Keratinocyte (primary cell): Measurements from ENCODE around the gene CPNE9.

ENCODE experiments used
- EZH2 ChIP-seq: IDR thresholded peaks from one replicate; pipeline ENCODE4 v1.6.1; 2012; ENCODE audit warnings: inconsistent platforms, mild to moderate bottlenecking, low read length, moderate library complexity
- TF ChIP-seq, protein P1 (sequence below), 3 experiments: IDR thresholded peaks in 1 of 3; conservative IDR thresholded peaks in 1 of 3; optimal IDR thresholded peaks in 1 of 3; 2 replicates in 2 of 3; 3 replicates in 1 of 3; pipeline versions ENCODE3 to v1.5.1; 2011; ENCODE audit warnings: low read length in 3 of 3, mild to moderate bottlenecking in 3 of 3, moderate library complexity in 2 of 3, control low read depth in 1 of 3, inconsistent platforms in 1 of 3; ENCODE audit not compliant: insufficient read depth in 2 of 3; ENCODE audit errors: extremely low read depth in 1 of 3

DNA sequence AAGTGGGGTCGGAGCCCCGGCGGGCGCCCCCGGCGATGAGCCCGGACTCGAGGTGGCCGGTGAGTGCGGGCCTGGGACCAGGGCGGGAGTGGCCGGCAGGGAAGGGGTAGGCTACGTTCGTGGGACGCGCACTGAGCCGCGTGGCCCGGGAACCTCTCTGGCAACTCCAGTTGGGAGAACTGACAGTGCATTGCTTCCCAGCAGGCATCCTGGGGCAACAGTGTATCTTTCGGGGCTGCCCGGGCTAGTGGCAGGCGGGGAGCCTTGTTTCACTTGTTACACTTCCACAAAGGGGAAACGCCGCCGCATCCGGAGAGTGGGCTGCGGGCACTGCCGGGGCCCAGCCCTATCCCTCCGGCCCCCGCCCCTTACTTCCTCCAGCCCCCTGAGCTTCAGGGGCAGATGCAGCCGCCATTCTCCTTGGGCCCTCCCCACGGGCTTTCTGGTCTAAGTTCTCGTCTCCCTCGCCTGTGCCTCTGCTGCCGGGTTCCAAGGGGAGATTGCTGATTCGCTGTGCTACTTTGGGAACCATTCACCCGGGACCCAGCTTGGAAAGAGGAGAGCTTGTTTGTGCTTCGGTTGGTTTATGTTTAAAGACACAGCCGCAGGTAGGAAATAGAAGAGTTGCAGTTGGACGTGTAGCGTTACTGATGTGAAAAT, 28.6 kb downstream of the CPNE9 start:
- TF ChIP-seq EZH2, result no peak
- TF ChIP-seq, protein P1, sequence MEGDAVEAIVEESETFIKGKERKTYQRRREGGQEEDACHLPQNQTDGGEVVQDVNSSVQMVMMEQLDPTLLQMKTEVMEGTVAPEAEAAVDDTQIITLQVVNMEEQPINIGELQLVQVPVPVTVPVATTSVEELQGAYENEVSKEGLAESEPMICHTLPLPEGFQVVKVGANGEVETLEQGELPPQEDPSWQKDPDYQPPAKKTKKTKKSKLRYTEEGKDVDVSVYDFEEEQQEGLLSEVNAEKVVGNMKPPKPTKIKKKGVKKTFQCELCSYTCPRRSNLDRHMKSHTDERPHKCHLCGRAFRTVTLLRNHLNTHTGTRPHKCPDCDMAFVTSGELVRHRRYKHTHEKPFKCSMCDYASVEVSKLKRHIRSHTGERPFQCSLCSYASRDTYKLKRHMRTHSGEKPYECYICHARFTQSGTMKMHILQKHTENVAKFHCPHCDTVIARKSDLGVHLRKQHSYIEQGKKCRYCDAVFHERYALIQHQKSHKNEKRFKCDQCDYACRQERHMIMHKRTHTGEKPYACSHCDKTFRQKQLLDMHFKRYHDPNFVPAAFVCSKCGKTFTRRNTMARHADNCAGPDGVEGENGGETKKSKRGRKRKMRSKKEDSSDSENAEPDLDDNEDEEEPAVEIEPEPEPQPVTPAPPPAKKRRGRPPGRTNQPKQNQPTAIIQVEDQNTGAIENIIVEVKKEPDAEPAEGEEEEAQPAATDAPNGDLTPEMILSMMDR (optimal IDR thresholded peaks at IDR 0.05 in 1 of 3, IDR thresholded peaks at IDR 0.05 in 1 of 3, conservative IDR thresholded peaks at IDR 0.05 in 1 of 3; ENCODE audit: extremely low read depth in 1 of 3, insufficient read depth in 2 of 3, low read length in 3 of 3), result no peak
